GM12878 (cell line): Measurements from ENCODE around the gene BCKDHB.

Source experiments
- BACH1 ChIP-seq: fragments of 450-650 bp; IDR thresholded peaks from 2 replicates; pipeline ENCODE4 v1.6.1; 2017; ENCODE audit warnings: mild to moderate bottlenecking, borderline replicate concordance
- CBX3 ChIP-seq: fragments of 200-600 bp; sonication (generic); IDR thresholded peaks from 2 replicates; pipeline ENCODE4 v1.6.1; 2016; ENCODE audit warnings: low read depth, borderline replicate concordance
- CBX5 ChIP-seq: sonication (generic); IDR thresholded peaks from 2 replicates; pipeline ENCODE4 v1.6.1; 2016; ENCODE audit warnings: low read depth, moderate library complexity, mild to moderate bottlenecking, inconsistent platforms
- CEBPB ChIP-seq, 2 experiments: fragments of 150-350 bp in 1 of 2; IDR thresholded peaks; 2 replicates each; pipeline ENCODE4 v1.6.1; 2012 to 2014; ENCODE audit warnings: low read depth in 2 of 2, low read length in 2 of 2, borderline replicate concordance in 1 of 2, inconsistent platforms in 1 of 2
- CEBPZ ChIP-seq: fragments of 150-350 bp; IDR thresholded peaks from 2 replicates; pipeline ENCODE4 v1.6.1; 2016; ENCODE audit warnings: low read depth, low read length
- CTCF ChIP-seq, 3 experiments: IDR thresholded peaks in 2 of 3; conservative IDR thresholded peaks in 1 of 3; 2 replicates each; pipeline ENCODE4 v1.5.1; 2011; ENCODE audit warnings: low read depth in 3 of 3, low read length in 3 of 3, mild to moderate bottlenecking in 3 of 3, control low read depth in 2 of 3, moderate library complexity in 2 of 3, inconsistent platforms in 1 of 3, mixed read lengths in 1 of 3; ENCODE audit not compliant: control insufficient read depth in 2 of 3, insufficient read depth in 1 of 3; ENCODE audit errors: extremely low read depth in 1 of 3
- DPF2 ChIP-seq: fragments of 450-650 bp; IDR thresholded peaks from 2 replicates; pipeline ENCODE4 v1.6.1; 2017; ENCODE audit warnings: mild to moderate bottlenecking
- EP300 ChIP-seq, 2 experiments: fragments of 150-350 bp in 1 of 2; IDR thresholded peaks; 2 replicates each; pipeline ENCODE4 v1.6.1; 2011 to 2012; ENCODE audit warnings: low read depth in 2 of 2, low read length in 2 of 2, borderline replicate concordance in 1 of 2, improper control_type of control experiment in 1 of 2, inconsistent platforms in 1 of 2; ENCODE audit not compliant: control insufficient read depth in 1 of 2
- IKZF2 ChIP-seq, 2 experiments: fragments of 450-650 bp; IDR thresholded peaks; 2 replicates each; pipeline ENCODE4 v1.6.1; 2017; ENCODE audit warnings: mild to moderate bottlenecking in 2 of 2, moderate library complexity in 2 of 2
- KDM1A ChIP-seq: fragments of 200-600 bp; sonication (generic); IDR thresholded peaks from 2 replicates; pipeline ENCODE4 v1.6.1; 2016; ENCODE audit warnings: borderline replicate concordance
- POLR2AphosphoS5 ChIP-seq: IDR thresholded peaks from 2 replicates; pipeline ENCODE4 v1.6.1; 2011; ENCODE audit warnings: mild to moderate bottlenecking, low read length, inconsistent platforms
- TAF1 ChIP-seq: IDR thresholded peaks from 2 replicates; pipeline ENCODE4 v1.6.1; 2011; ENCODE audit warnings: mild to moderate bottlenecking, low read depth, low read length, borderline replicate concordance
- USF1 ChIP-seq: IDR thresholded peaks from 2 replicates; pipeline ENCODE4 v1.6.1; 2011; ENCODE audit warnings: borderline replicate concordance, low read depth, mild to moderate bottlenecking, moderate library complexity, mixed read lengths, low read length; ENCODE audit not compliant: insufficient read depth; ENCODE audit errors: extremely low read length
- ZBTB40 ChIP-seq: fragments of 450-650 bp; IDR thresholded peaks from 2 replicates; pipeline ENCODE4 v1.6.1; 2016; ENCODE audit warnings: mild to moderate bottlenecking, moderate library complexity, borderline replicate concordance

- TF ChIP-seq DPF2 (no peak), BACH1 (no peak), TAF1 (no peak), CEBPB (IDR thresholded peaks at IDR 0.05; ENCODE audit: borderline replicate concordance in 1 of 2, low read depth in 2 of 2, low read length in 2 of 2) (no peak), USF1 (no peak), ZBTB40 (no peak), CEBPZ (no peak), CTCF (IDR thresholded peaks at IDR 0.05 in 2 of 3, conservative IDR thresholded peaks at IDR 0.05 in 1 of 3; ENCODE audit: control insufficient read depth in 2 of 3, extremely low read depth in 1 of 3, insufficient read depth in 1 of 3, low read depth in 3 of 3, low read length in 3 of 3) (no peak), POLR2AphosphoS5 (no peak), CBX5 (no peak), CBX3 (no peak), KDM1A (no peak), EP300 (IDR thresholded peaks at IDR 0.05; ENCODE audit: borderline replicate concordance in 1 of 2, control insufficient read depth in 1 of 2, low read depth in 2 of 2, low read length in 2 of 2) (no peak), IKZF2 (IDR thresholded peaks at IDR 0.05) (no peak)
These were observed 171.0 kb downstream of the BCKDHB start for GRCh38 chr6:80277501-80277900.
